H54 (cell line): ENCODE results near the gene FAM163B.

Experiments used
- DNase-seq: peaks from one replicate; pipeline ENCODE4 v3.0.0; 2011; ENCODE audit warnings: low spot score, mixed read lengths; ENCODE audit not compliant: insufficient read length
- FAIRE-seq: peaks from 3 replicates; lab custom pipeline; 2011; peaks lifted over from hg19 to GRCh38; lab: Jason Lieb, UNC
- POLR2A ChIP-seq: IDR thresholded peaks from 2 replicates; pipeline ENCODE4 v1.6.1; 2011; ENCODE audit warnings: low read depth, mild to moderate bottlenecking, low read length

Gene FAM163B

DNA sequence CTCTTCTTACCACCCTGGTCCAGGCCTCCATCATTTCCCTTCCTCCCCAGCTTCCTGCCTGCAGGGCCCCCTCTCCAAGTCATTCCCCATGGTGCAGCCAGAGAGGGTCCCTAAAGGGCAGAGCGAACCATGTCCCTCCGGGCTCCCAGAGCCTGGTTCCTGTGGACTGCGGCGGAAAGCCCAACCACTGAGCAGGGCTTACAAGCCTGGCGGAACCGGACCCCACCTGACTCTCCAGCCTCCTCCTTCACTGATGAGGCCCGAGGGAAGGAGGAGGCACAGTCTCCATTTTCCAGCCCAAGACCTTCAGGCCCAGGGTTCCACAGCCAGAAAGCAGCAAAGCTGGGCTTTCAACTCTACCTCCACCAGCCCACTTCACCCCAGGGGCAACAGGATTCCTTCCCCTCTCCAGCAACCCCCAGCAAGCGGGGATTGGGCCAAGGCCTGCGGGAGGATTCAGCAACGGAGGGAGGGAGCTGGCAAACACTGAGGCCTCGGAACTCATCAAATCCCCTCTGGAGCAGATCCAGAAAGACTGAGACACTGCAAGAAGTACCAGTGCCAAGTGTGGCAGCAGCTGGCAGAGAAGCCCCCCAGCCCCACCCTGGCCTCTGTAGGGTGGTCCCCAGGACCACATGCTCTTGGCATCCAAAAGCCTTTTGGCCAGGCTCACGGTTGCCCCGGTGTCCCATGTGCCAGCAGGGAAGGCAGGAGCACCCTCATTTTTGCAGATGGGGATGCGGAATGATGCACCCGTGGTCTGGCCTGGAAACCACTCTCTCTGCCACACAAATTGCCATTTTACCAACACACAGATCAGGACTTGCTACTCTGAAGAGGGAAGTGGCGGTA lies 3.1 kb downstream of the FAM163B start:
- DNase-seq (no peak), FAIRE-seq (no peak)
- TF ChIP-seq POLR2A, result no peak

DNA sequence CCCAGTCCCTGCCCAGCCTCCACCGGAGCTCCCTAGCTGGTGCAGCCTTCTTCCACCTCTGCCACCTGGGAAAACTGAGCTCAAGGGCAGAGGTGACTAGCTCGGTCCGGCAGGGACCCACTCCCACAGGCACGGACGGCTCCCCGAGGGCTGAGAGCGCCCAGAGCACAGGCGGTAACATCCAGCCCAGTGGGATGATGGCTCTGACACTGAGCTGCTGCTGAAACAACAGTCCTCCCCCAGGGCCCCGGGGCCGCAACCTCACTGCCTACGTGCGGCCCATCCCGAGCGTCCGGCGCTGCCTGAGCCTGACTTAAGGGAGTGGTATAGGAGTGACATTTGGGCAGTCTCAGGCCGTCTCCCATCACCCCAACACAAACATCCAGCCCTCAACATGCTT lies 3.7 kb downstream of the FAM163B start:
- TF ChIP-seq POLR2A, result no peak
- no peak for FAIRE-seq
- DNase-seq, result no peak

DNA sequence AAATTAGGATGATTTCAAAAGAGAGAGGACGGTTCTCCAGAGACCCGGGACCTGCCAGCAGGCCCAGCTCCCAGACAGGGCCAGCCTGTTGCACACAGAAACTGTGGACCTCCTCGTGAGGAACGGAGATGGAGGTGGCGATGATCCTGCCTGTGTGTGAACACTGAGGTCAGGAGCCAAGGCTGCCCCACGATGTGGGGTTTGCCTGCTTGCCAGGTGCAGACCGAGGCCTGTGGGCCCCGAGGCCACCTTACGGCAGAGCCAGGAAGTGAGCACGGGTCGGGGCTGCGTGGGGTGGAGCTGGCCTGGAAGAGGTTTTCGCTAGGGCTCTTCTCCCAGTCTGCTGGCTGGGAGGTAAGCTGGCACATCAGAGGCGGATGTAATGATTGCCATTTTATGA lies 4.3 kb downstream of the FAM163B start:
- DNase-seq, result no peak

DNA sequence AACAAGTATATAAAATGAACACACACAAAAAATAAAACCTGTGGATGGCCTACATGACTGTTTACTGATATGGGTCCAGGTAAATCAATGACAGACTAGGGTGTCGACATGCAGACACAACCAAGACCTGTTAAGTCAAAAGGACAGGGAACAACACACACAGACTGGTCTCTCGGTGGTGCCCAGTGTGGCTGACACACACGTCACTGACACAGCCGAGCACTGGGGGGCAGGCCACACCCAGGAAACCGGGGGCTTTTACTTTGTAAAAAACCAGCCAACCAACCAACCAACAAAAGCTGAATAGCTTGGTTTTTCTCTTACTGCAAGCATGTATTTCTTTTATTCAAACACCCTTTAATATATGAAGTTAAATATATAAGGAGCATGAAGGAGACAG lies 5.0 kb downstream of the FAM163B start:
- TF ChIP-seq POLR2A, result no peak
- DNase-seq, result no peak
- FAIRE-seq, result no peak

More for the DNA sequence above, 4.3 kb downstream of the FAM163B start:
- no peak for FAIRE-seq
- no peak for TF ChIP-seq POLR2A

DNA sequence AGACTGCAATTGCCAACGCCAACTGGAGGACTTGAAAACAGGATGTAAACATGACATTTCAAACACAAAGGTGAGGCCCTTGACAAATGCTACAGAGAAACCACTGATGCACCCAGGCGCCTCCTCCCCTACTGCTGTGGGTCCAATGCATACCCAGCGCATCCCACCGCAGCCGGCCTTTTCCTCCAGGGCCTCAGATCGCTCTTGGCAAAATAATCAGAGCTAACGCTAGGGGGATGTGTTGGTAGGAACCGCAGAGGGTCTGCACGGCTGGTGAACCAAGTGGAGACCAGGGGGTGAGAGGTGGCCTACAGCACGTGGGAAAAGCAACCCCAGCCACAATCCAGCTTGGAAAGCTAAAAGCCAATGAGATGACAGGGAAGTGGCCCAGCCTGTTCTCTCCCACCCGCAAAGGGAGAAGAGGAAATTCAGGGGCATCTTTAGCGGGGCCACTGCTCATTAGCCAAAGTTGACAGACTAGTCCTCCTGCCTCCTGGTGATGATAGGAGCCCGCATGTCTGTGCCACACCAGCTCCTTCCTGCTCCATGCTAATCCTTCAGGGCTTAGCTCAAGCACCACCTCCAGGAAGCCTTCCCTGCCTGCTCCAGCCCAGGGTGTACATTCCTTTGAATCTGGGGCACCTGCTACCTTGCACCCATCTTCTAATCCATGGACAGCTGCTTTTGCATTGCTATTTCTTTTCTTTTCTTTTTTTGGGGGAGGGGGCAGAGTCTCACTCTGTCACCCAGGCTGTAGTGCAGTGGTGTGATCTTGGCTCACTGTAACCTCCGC lies 5.9 kb downstream of the FAM163B start:
- no peak for TF ChIP-seq POLR2A
- no peak for FAIRE-seq
- DNase-seq, result no peak

DNA sequence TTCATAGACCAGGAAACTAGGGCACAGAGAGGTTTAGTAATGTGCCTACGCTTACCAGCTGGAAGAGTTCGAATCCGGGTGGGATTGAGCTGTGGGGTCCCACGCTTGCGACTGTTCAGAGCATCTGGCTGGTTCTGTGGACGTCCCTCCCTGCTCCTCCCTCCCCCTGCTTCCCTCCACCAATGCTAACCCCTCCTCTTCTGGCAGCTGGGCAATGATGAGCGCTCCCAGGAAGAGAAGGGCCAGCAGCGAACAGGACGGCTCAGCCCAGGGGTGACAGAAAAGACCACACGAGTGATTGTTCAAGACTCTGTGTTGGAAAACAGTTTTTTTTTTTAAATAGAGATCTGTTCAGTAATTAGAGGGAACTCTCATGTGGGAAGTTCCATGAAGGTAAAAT lies 6.9 kb downstream of the FAM163B start:
- DNase-seq, result no peak
- TF ChIP-seq POLR2A, result no peak
- FAIRE-seq, result no peak

DNA sequence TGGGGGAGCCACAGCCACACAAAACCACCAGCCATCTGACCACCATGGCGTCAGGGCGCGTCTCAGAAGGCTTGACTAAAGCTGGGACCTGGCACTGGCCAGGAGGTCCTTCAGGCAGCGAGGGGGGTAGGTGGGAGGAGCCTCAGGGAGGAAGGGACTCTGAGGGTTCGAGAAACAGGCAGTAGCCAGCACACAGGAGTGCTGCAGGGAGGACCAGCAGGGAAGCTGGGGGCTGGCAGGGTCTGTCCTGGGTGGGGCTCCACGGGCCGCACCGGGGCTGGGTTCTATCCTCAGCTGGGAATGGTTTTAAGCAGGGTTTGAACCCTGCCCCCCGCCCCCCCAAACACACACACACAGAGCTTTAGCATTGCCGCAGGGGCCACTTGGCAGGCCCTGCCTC lies 7.4 kb downstream of the FAM163B start:
- TF ChIP-seq POLR2A, result no peak
- FAIRE-seq (no peak), DNase-seq (no peak)

DNA sequence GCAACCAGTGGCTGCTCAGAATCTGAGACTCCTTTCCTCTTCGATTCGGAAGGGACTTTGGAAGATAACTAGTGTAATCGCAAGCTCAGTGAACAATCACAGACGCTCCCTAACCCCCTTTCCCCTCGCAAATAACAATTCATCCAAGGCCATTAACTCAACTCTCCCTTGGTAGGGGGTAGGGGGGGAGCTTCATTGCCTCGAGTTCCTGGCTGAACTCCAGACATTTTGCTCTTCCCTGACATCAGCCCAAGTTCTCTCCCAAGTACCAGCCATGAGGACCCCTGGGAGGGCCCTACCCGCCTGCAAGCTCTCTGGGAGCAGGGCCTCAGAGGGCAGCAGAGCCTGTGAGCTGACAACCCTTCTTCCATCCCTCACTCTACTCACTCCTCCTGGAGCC lies 8.4 kb downstream of the FAM163B start:
- DNase-seq, result no peak
- FAIRE-seq, result no peak
- TF ChIP-seq POLR2A, result no peak

DNA sequence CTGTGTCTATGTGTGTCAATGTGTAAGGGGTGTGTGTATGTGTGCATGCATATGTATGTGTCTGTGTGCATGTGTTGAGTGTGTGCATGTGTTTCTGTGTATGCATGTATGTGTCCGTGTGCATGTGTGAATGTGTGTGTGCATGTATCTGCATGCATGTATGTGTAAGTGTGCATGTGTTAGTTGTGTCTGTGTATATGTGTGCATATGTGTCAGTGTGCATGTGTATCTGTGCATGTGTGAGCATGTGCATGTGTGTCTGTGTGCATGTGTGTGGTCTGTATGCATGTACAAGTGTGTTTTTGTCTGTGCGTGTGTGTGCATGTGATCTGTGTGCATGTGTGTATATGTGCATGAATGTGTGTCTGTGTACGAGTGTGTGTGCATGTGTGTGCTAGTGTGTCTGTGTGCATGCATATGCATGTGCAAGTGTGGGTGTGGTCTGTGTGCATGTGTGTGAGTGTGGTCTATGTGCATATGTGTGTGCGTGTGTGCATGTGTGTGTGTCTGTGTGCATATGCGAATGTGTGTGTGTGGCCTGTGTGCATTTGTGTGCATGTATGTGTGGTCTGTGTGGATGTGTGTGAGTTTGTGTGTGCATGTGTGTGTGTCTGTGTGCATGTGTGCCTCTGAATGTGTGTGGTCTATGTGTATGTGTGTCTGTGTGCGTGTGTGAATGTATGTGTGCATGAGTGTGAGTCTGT lies 9.6 kb downstream of the FAM163B start:
- no peak for TF ChIP-seq POLR2A
- DNase-seq, result no peak
- FAIRE-seq, result no peak

DNA sequence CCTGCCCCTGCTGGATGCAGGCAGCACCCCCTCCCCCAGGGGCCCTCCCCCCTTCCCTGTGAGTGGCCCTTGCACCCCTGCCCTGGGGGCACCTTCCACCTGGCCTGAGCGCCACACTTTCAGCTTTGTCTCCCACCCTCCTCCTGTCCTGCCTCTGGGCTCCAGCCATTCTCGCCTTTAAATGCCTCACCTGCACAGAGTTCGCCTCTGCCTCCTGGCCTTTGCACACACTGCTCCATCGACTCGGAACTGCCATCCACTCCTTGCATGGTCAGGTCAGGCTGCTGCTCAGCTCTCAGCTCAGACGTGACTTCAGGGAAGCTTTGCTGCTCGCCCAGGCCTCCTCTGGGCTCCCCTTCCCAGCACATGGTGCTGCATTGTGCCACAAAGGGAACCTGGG lies 10.2 kb downstream of the FAM163B start:
- no peak for TF ChIP-seq POLR2A
- DNase-seq (no peak), FAIRE-seq (no peak)

DNA sequence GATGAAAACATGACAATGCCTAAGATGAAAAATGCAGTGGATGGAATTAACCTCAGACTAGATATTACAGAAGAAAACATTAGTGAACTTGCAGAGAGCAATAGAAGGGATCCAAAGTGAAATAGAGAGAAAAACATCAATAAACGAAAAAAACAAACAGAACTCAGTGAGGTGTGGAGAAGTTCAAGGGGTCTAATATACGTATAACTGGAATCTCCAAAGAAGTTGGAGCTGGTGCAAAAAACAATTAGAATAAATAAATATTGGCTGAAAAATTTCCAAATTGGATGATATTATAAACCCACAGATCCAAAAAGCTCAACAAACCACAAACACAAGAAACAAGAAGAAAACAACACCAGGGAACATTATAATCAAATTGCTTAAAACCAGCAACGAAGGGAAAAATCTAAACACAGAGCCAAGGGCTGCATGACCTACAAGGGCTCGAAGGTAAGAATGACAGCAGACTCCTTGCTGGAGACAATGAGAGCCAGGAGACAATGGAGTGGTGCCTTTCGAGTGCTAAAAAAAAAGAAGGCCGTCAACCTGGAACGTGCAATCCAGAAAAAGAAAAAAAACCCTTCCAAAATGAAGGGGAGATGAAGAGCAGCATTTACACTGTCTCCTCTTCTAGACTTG lies 11.8 kb downstream of the FAM163B start:
- TF ChIP-seq POLR2A, result no peak
- no peak for DNase-seq
- FAIRE-seq, result no peak

DNA sequence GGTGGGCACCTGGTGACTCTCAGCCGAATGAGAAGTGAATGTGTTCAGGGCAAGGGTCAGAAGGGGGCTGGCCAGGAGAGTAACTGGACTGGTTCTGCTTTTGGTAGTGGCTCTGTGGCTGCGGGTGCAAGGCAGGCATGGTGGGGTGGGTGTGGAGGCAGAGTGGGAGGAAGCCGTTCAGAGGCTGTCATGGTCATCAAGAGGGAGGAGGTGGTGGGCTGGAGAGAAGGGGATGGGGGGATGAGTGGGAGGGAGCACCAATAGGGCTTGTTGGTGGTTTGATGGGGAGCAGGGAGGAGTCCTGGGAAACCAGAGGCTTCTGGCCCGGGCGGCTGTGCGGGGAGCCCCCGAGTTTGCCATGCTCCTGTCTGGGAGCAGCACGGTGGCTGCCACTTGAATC lies 13.3 kb downstream of the FAM163B start:
- no peak for DNase-seq
- no peak for FAIRE-seq
- TF ChIP-seq POLR2A, result no peak

DNA sequence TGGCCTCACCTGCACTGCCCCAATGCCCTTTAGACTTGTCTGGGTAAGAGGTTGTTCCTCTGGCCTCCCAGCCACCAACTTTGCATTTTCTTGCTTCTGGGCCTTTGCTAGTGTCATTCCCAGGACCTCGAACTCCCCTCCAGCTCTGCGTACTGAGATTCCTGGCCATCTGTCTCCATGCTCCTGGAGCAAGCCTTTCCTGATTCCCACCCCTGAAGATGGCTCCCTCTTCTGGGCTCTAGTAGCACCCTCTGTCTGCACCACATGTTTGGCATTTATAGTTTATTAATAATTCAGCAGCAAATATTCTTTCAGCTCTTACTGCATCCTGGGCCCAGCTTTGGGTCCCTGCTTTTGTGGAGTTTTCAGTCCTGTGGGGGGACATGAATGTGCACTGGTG lies 14.9 kb downstream of the FAM163B start:
- TF ChIP-seq POLR2A, result no peak
- no peak for FAIRE-seq

DNA sequence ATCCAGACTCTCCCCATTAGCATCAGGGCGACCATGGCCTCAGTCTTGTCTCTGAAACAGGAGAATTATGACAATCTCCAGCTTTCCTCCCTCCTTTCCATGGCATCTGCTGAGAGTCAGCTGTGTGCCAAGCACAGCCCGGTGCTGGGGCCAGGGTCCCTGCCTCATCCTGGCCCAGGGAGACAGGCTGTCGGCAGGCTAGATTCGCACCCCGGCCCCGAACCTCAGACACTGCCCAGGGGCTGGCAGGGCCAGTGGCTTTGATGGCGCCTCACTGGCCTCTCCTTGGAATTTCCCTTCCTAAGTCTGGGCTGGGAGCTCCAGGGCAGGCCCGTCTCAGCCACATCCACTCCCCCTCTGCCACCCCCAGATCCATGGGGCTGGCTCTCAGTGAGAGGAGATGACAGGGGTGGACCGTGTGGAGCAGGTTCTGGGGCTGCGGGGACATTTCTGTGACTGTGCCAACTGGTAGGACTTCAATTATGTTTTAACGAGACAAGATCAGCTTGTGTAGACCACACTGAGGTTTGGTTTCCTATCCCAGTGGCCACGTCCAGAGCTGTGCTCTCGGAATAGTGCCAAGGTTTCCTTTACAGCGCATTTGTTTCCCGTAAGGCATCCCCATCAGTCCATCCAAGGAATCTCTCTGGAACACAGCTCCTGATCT lies 15.5 kb downstream of the FAM163B start:
- FAIRE-seq (no peak), DNase-seq (no peak)
- TF ChIP-seq POLR2A, result no peak

More for the DNA sequence above, 14.9 kb downstream of the FAM163B start:
- no peak for DNase-seq
